Ectodermal cell (in vitro differentiated cells): ENCODE data around the gene PCDHB12.

Source experiments
- H3K27ac ChIP-seq: 2 replicates; pipeline ENCODE4 v1.7.0; 2013; ENCODE audit warnings: mild to moderate bottlenecking, low read depth, low read length; ENCODE audit not compliant: insufficient read depth, poor library complexity, severe bottlenecking
- H3K27me3 ChIP-seq: 2 replicates; pipeline ENCODE4 v1.7.0; 2013; ENCODE audit warnings: mild to moderate bottlenecking, low read length; ENCODE audit not compliant: insufficient read depth, control insufficient read depth, poor library complexity, severe bottlenecking
- H3K36me3 ChIP-seq: one replicate; pipeline ENCODE4 v1.7.0; 2013; ENCODE audit warnings: low read length; ENCODE audit not compliant: control insufficient read depth, insufficient read depth
- H3K4me1 ChIP-seq: one replicate; pipeline ENCODE4 v1.7.0; 2013; ENCODE audit warnings: low read length; ENCODE audit not compliant: control insufficient read depth, insufficient read depth
- H3K4me3 ChIP-seq: 2 replicates; pipeline ENCODE4 v1.7.0; 2013; ENCODE audit warnings: low read depth, low read length, control low read depth; ENCODE audit not compliant: insufficient read depth
- H3K9me3 ChIP-seq: 2 replicates; pipeline ENCODE4 v1.7.0; 2013; ENCODE audit warnings: mild to moderate bottlenecking, low read length, moderate library complexity; ENCODE audit not compliant: control insufficient read depth
- WGBS, 2 experiments: methylation state at CpG; one replicate each; pipeline ENCODE4 v1.1.7; 2013; ENCODE audit warnings: missing lambda C conversion rate in 2 of 2; 5-methylcytosine and 5-hydroxymethylcytosine counted together

PCDHB12 gene

GRCh38 chr5:141260458-141261237, 52.1 kb downstream of the PCDHB12 start:
- Histone ChIP-seq H3K4me3 (no peak overlapping the region), H3K27ac (no peak overlapping the region), H3K36me3 (no peaks in the 10 kb centered on the region), H3K4me1 (no peaks in the 10 kb centered on the region), H3K9me3 (peaks cover 17% of the 10 kb centered on the region), H3K27me3 (no peaks in the 10 kb centered on the region)
- 68 to 70% methylated on average over 4 to 5 of the region's 5 CpGs for WGBS, 2 experiments

GRCh38 chr5:141261238-141261546, 52.7 kb downstream of the PCDHB12 start:
- no peaks in the 10 kb centered on the region for H3K4me1 ChIP-seq
- no peak overlapping the region for H3K4me3 ChIP-seq
- H3K9me3 ChIP-seq, result peaks cover 17% of the 10 kb centered on the region
- H3K36me3 ChIP-seq, result no peaks in the 10 kb centered on the region
- no CpG with 5 or more reads among the region's 1 CpG for WGBS, 2 experiments
- no peaks in the 10 kb centered on the region for H3K27me3 ChIP-seq
- H3K27ac ChIP-seq, result no peak overlapping the region
